ENCODE results near the gene DIAPH3.

DNA sequence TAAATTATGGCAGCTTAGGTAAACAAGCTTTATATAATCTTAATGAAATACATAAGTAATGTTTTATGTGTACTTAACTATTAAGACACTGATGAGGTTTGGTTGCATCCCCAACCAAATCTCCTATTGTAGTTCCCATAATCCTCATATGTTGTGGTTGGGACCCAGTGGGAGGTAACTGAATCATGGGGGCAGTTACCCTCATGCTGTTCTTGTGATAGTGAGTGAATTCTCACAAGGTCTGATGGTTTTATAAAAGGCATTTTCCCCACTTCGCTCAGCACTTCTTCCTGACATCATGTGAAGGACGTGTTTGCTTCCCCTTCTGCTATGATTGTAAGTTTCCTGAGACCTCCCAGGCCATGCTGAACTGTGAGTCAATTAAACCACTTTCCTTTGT lies 212.7 kb downstream of the DIAPH3 start:
- TF ChIP-seq, protein P1, sequence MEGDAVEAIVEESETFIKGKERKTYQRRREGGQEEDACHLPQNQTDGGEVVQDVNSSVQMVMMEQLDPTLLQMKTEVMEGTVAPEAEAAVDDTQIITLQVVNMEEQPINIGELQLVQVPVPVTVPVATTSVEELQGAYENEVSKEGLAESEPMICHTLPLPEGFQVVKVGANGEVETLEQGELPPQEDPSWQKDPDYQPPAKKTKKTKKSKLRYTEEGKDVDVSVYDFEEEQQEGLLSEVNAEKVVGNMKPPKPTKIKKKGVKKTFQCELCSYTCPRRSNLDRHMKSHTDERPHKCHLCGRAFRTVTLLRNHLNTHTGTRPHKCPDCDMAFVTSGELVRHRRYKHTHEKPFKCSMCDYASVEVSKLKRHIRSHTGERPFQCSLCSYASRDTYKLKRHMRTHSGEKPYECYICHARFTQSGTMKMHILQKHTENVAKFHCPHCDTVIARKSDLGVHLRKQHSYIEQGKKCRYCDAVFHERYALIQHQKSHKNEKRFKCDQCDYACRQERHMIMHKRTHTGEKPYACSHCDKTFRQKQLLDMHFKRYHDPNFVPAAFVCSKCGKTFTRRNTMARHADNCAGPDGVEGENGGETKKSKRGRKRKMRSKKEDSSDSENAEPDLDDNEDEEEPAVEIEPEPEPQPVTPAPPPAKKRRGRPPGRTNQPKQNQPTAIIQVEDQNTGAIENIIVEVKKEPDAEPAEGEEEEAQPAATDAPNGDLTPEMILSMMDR (IDR thresholded peaks at IDR 0.05), result no peak
- no peak for TF ChIP-seq ZFX (IDR thresholded peaks at IDR 0.05; ENCODE audit: borderline replicate concordance)

Measured in 22Rv1 (cell line).